Lower leg skin (tissue), 3 donors: ENCODE data around the gene CLTC.
"Not testable (repeated sequence)": the region's sequence is repeated elsewhere in the genome, so short reads cannot be mapped to it uniquely, and the experiment has no call there.

ENCODE experiments used
- POLR2A ChIP-seq, 2 donors: fragments of 450-650 bp; IDR thresholded peaks; one replicate each; pipeline ENCODE4 v1.6.1; 2016 to 2017; ENCODE audit warnings: antibody characterized with exemption in 2 of 2, mild to moderate bottlenecking in 1 of 2, moderate library complexity in 1 of 2
- TF ChIP-seq, protein P1 (sequence below), 3 donors: fragments of 450-650 bp; IDR thresholded peaks; one replicate each; pipeline ENCODE4 v1.5.1; 2016; ENCODE audit warnings: antibody characterized with exemption in 3 of 3, mild to moderate bottlenecking in 3 of 3, moderate library complexity in 2 of 3

DNA sequence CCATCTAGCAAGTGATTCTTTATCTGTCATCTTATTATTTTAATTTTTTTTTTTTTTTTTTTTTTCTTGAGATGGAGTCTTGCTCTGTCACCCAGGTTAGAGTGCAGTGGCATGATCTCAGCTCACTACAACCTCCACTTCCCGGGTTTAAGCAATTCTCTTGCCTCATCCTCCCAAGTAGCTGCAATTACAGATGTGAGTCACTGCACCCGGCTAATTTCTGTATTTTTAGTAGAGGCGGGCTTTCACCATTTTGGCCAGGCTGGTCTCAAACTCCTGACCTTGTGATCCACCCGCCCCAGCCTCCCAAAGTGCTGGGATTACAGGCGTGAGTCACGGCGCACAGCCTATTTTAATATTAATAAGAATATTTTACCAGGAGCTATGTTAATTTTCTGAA lies 36.9 kb downstream of the CLTC start:
- TF ChIP-seq POLR2A (IDR thresholded peaks at IDR 0.05): not testable (repeated sequence)
- TF ChIP-seq, protein P1, sequence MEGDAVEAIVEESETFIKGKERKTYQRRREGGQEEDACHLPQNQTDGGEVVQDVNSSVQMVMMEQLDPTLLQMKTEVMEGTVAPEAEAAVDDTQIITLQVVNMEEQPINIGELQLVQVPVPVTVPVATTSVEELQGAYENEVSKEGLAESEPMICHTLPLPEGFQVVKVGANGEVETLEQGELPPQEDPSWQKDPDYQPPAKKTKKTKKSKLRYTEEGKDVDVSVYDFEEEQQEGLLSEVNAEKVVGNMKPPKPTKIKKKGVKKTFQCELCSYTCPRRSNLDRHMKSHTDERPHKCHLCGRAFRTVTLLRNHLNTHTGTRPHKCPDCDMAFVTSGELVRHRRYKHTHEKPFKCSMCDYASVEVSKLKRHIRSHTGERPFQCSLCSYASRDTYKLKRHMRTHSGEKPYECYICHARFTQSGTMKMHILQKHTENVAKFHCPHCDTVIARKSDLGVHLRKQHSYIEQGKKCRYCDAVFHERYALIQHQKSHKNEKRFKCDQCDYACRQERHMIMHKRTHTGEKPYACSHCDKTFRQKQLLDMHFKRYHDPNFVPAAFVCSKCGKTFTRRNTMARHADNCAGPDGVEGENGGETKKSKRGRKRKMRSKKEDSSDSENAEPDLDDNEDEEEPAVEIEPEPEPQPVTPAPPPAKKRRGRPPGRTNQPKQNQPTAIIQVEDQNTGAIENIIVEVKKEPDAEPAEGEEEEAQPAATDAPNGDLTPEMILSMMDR (IDR thresholded peaks at IDR 0.05): not testable (repeated sequence)
